Measurements from ENCODE around the gene SCUBE1. TPM values are rescaled to one million over a fixed set of nuclear protein-coding genes. Genes with fewer than 3 reads are reported as not detected.

The SCUBE1 gene
- total and polyA plus RNA-seq, 2 donors (not counting 3 experiments of a cell fraction or from before 2014, with no cell fraction given), result 0.07 TPM; not detected in 1

- H2AFZ ChIP-seq (ENCODE audit: low read depth, low read length), result no peak overlapping the region
- no peak for TF ChIP-seq FOS (IDR thresholded peaks at IDR 0.05; ENCODE audit: borderline replicate concordance, insufficient read depth, low read length)
- TF ChIP-seq JUN (IDR thresholded peaks at IDR 0.05; ENCODE audit: borderline replicate concordance, insufficient read depth, insufficient read length, low read depth), result no peak
- TF ChIP-seq MYC (IDR thresholded peaks at IDR 0.05; ENCODE audit: low read depth, low read length), result no peak
- no peak for TF ChIP-seq POLR2A (IDR thresholded peaks at IDR 0.05; ENCODE audit: low read depth, low read length)
- no peak for TF ChIP-seq EZH2 (IDR thresholded peaks at IDR 0.05; ENCODE audit: borderline replicate concordance, low read depth, low read length, severe bottlenecking)
- TF ChIP-seq POLR2AphosphoS5 (IDR thresholded peaks at IDR 0.05; ENCODE audit: insufficient read depth, low read depth, low read length), result no peak
- TF ChIP-seq GATA2 (IDR thresholded peaks at IDR 0.05; ENCODE audit: insufficient read depth, insufficient read length, low read depth, low read length), result no peak
- no peak for TF ChIP-seq CTCF (IDR thresholded peaks at IDR 0.05; ENCODE audit: extremely low read depth in 1 of 2, insufficient read depth in 1 of 2, low read depth in 1 of 2, low read length in 2 of 2)
- no peaks in the 10 kb centered on the region for H3K79me2 ChIP-seq (ENCODE audit: control insufficient read depth, insufficient read depth, low read length)
- H3K27ac ChIP-seq (ENCODE audit: insufficient read depth, low read depth, low read length), result no peak overlapping the region
- H3K36me3 ChIP-seq (ENCODE audit: control insufficient read depth in 2 of 2, extremely low read depth in 1 of 2, insufficient read depth in 2 of 2, low read length in 2 of 2), result no peaks in the 10 kb centered on the region
- DNase-seq (ENCODE audit: low read depth, low spot score), result no peak
- no peak overlapping the region for H3K9ac ChIP-seq (replicated peaks; ENCODE audit: extremely low read depth, insufficient read depth, low read length)
- no peaks in the 10 kb centered on the region for H3K9me1 ChIP-seq (replicated peaks; ENCODE audit: control insufficient read depth, extremely low read depth, insufficient read depth, low read length)
- no peak overlapping the region for H3K4me2 ChIP-seq (ENCODE audit: insufficient read depth, low read length)
- intact Hi-C loops (cut with micrococcal nuclease), result no loop called here
- H3K27me3 ChIP-seq (ENCODE audit: control insufficient read depth in 2 of 2, insufficient read depth in 2 of 2, low read length in 2 of 2), result no peaks in the 10 kb centered on the region
- CTCF ChIA-PET, result interaction anchor here (0.8 to 1.3 kb wide), 2 partner anchors 32 to 42 kb away, joined by 3 read pairs; no protein-coding TSS in a partner anchor
- H3K9me3 ChIP-seq (replicated peaks; ENCODE audit: control insufficient read depth, insufficient read depth, low read length), result no peaks in the 10 kb centered on the region
- dilution Hi-C loops (cut with MboI; ENCODE audit: extremely low pct_ligation_motif_present, low sequenced_read_pairs), result no loop called here
- no peaks in the 10 kb centered on the region for H4K20me1 ChIP-seq (replicated peaks; ENCODE audit: control insufficient read depth, extremely low read depth, insufficient read depth, low read length)
- POLR2A ChIA-PET, result no interaction called here
- H3K4me1 ChIP-seq (ENCODE audit: control insufficient read depth, extremely low read depth, insufficient read depth, low read length), result no peaks in the 10 kb centered on the region
- FAIRE-seq, result no peak
- H3K4me3 ChIP-seq (replicated peaks in 1 of 3; ENCODE audit: insufficient read depth in 1 of 3, low read depth in 1 of 3, low read length in 3 of 3), result no peak overlapping the region
- BruUV-seq (replicated peaks), result no TSS peak
Observed at GRCh38 chr22:43302531-43303041, 40.6 kb downstream of the SCUBE1 start.

Data from endothelial cell of umbilical vein (primary cell).